Thoracic aorta (tissue), 2 donors: ENCODE results near the gene TRMT112. TPM values are rescaled to one million over a fixed set of nuclear protein-coding genes. Genes with fewer than 3 reads are reported as not detected.

Source experiments
- ATAC-seq: fragments of 150-250 bp; one replicate; pipeline ENCODE4 v1.8.0; 2017; ENCODE audit warnings: low read depth; ENCODE audit not compliant: insufficient number of reproducible peaks, low FRiP score
- DNase-seq: peaks from one replicate; pipeline ENCODE4 v3.0.0-alpha.2; 2020; ENCODE audit warnings: low spot score
- H3K27ac ChIP-seq, 2 donors: fragments of 200-600 bp; sonication (generic); 1 replicate in 1 of 2; 2 replicates in 1 of 2; pipeline ENCODE4 v1.5.1; 2016; ENCODE audit warnings: mild to moderate bottlenecking in 2 of 2, moderate library complexity in 2 of 2
- H3K27me3 ChIP-seq: fragments of 200-600 bp; sonication (generic); replicated peaks from 2 replicates; pipeline ENCODE4 v1.6.0; 2016; ENCODE audit warnings: mild to moderate bottlenecking; ENCODE audit not compliant: insufficient read depth
- H3K36me3 ChIP-seq: fragments of 200-600 bp; sonication (generic); one replicate; pipeline ENCODE4 v1.5.1; 2016
- H3K4me1 ChIP-seq, 2 donors: fragments of 200-600 bp; sonication (generic); 1 replicate in 1 of 2; 2 replicates in 1 of 2; pipeline versions ENCODE4 v1.5.1 to v1.6.0; 2016; ENCODE audit warnings: low read depth in 2 of 2, mild to moderate bottlenecking in 1 of 2; ENCODE audit not compliant: control insufficient read depth in 1 of 2
- H3K4me3 ChIP-seq: fragments of 200-600 bp; sonication (generic); 2 replicates; pipeline ENCODE4 v1.5.1; 2016; ENCODE audit warnings: mild to moderate bottlenecking
- H3K9me3 ChIP-seq: fragments of 200-600 bp; sonication (generic); 2 replicates; pipeline ENCODE4 v1.5.1; 2016
- total RNA-seq, 2 donors: library from RNA; depleted of rRNA; stranded (reverse); fragments of >200 nt; gene quantifications; one replicate each; pipeline versions ENCODE4 v1.1.0 to v1.2.3, GENCODE V29; 2016
- TF ChIP-seq, protein P1 (sequence below): fragments of 200-600 bp; sonication (generic); IDR thresholded peaks from one replicate; pipeline ENCODE4 v1.5.1; 2019; ENCODE audit warnings: antibody characterized with exemption

The TRMT112 gene
- total RNA-seq, 2 donors from 2014 or later, result 157 to 218 TPM

DNA sequence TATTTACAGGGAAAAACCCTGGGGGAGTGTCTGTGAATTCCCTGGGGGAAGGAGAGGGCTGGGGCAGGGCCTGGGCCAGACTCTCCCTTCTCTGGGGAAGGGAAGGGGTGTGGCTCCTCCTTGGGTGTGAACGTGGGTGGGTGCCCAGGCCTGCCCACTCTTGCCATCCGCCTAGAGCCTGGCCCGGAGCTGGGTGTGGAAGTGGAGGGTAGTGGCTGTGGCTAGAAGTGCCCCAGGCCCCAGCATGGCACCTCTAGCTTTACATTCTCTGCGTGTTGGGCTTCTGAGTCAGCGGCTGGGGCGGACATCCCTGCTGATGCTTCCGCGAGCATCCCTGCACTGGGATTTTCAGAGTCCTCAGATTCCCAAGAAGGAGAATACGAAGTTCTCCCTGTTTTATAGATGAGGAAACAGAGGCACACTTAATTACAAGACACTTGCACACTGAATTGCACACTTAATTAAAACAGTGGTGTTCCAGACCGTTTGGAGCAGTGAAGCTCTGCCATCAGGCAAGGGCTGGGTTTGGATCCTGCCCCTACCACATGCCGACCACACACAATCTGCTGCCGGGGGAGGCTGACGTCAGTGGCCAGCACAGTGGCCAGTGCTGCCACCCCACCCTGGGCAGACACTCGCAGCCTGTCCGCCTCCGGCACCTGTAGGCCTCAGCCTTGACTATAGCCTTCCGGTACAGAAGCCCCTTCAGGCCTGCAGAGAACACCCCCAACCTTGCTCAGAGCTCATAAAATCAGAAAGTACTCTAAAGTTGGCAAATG lies 40.5 kb downstream of the TRMT112 start:
- Histone ChIP-seq H3K36me3 (peaks cover 31% of the 10 kb centered on the region), H3K27me3 (no peaks in the 10 kb centered on the region), H3K9me3 (no peaks in the 10 kb centered on the region), H3K27ac (no peak overlapping the region), H3K4me1 (peaks cover 0 to 6% of the 10 kb centered on the region in 2 donors), H3K4me3 (no peak overlapping the region)
- ATAC-seq (no peak), DNase-seq (no peak)
- TF ChIP-seq, protein P1, sequence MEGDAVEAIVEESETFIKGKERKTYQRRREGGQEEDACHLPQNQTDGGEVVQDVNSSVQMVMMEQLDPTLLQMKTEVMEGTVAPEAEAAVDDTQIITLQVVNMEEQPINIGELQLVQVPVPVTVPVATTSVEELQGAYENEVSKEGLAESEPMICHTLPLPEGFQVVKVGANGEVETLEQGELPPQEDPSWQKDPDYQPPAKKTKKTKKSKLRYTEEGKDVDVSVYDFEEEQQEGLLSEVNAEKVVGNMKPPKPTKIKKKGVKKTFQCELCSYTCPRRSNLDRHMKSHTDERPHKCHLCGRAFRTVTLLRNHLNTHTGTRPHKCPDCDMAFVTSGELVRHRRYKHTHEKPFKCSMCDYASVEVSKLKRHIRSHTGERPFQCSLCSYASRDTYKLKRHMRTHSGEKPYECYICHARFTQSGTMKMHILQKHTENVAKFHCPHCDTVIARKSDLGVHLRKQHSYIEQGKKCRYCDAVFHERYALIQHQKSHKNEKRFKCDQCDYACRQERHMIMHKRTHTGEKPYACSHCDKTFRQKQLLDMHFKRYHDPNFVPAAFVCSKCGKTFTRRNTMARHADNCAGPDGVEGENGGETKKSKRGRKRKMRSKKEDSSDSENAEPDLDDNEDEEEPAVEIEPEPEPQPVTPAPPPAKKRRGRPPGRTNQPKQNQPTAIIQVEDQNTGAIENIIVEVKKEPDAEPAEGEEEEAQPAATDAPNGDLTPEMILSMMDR, result no peak

DNA sequence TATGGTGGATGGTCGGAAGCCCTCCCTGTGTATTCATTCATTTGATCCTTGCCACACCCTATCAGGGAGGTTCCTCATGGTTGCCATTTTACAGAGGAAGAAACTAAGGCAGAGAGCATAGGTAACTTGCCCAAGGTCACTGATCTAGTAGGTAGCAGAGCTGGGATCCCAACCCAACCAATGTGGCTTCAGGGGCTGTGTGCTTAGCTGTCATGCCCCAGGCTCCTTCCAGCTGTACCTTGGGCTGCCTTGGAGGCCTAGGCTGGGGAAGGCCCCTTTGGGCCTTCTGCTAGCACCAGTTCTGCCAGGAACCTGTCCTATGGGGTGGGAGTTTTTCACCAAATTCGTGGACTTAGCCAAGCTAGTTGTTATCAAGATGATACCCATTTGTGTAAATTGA lies 41.5 kb downstream of the TRMT112 start:
- Histone ChIP-seq H3K36me3 (peaks cover 25% of the 10 kb centered on the region), H3K9me3 (no peaks in the 10 kb centered on the region), H3K4me3 (no peak overlapping the region), H3K27me3 (no peaks in the 10 kb centered on the region), H3K4me1 (peaks cover 0 to 10% of the 10 kb centered on the region in 2 donors), H3K27ac (no peak overlapping the region)
- TF ChIP-seq, protein P1, result no peak
- ATAC-seq (no peak), DNase-seq (no peak)

DNA sequence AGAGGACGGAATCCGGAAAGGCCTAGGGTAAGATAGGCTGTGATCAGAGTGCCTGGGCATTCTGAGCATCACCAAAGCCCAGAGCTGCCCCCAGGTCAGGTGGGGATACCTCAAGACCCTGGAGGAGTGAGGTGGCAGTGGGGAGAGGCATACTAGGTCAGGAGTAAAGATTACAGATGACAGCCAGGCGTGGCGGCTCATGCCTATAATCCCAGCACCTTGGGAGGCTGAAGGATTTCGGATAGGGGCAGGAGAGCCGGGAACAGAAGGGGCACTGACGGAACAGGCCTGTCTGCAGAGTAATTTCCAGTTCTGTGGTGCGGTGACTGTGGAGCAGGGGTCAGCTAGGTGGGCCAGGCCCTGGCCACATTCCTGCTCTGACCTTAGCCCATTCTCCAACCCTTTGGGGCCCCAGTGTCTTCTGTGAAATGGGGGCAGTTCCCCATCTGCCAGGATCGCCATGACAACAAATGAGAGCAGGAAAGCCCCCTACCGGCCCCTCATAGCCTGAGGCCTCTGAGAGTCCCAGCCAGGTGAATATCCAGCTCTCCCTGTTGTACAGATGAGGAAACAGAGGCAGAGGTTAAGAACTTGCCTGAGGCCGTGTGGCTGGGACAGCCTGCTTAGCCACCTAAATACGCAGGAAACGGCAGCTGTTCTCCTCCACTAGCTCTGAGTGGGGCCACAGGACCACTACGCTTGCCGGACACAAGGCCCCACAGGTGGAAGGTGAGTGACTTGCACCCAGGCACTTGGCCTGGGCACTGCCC lies 42.1 kb downstream of the TRMT112 start:
- no peaks in the 10 kb centered on the region for H3K27me3 ChIP-seq
- H3K9me3 ChIP-seq, result no peaks in the 10 kb centered on the region
- no peak overlapping the region for H3K27ac ChIP-seq
- TF ChIP-seq, protein P1, result no peak
- no peak for DNase-seq
- ATAC-seq, result no peak
- peaks cover 25% of the 10 kb centered on the region for H3K36me3 ChIP-seq
- peaks cover 0 to 10% of the 10 kb centered on the region in 2 donors for H3K4me1 ChIP-seq
- H3K4me3 ChIP-seq, result no peak overlapping the region

DNA sequence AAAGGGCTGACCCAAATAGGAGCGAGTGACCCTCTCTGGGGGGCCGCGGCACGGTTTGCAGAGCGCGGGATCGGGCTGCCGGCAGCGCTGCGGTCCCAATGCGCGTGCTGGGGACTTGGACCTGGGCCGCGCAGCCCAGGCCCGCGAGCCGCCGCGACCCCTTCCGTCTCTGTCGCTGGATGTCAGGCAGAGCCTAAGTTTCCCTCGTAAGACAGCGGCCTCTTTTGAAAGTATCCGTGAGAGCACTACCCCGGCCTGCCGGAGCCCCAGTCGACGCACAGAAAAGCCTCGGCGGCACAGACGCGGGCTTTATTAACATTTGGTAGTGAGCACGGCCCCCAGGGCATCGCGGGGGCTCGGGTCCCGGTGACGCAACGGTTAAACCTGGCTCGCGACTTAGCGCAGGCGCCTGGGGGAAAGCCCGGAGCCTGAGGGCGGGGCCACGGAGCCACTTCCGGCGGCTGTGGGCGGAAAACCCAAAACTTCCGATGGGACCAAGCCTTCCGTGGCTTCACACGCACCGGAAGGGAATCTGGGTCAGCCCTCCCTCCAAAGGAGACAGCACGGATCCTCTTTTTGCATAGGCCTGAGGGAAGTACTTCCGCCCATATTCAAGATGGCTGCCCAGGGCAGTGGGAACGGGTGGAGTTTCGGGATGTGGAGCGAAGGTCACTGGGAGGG lies 47.7 kb downstream of the TRMT112 start:
- no peaks in the 10 kb centered on the region for H3K9me3 ChIP-seq
- H3K27me3 ChIP-seq, result no peaks in the 10 kb centered on the region
- H3K4me1 ChIP-seq, result peaks cover 10 to 28% of the 10 kb centered on the region in 2 donors
- TF ChIP-seq, protein P1, result no peak
- ATAC-seq (peak; percentile 92), DNase-seq (peak; percentile 93)
- H3K4me3 ChIP-seq, result peak overlapping the region; percentile 76
- peaks cover 15% of the 10 kb centered on the region for H3K36me3 ChIP-seq
- H3K27ac ChIP-seq, result peak overlapping the region; percentile 80 to 95
